GM12873 (cell line): ENCODE data around the gene IMMP2L.

Experiments used
- TF ChIP-seq, protein P1 (sequence below): IDR thresholded peaks from 2 replicates; pipeline ENCODE4 v1.5.1; 2012; ENCODE audit warnings: low read depth, mild to moderate bottlenecking, moderate library complexity, low read length, control low read depth; ENCODE audit not compliant: insufficient read depth; ENCODE audit errors: missing control alignments

IMMP2L gene

DNA sequence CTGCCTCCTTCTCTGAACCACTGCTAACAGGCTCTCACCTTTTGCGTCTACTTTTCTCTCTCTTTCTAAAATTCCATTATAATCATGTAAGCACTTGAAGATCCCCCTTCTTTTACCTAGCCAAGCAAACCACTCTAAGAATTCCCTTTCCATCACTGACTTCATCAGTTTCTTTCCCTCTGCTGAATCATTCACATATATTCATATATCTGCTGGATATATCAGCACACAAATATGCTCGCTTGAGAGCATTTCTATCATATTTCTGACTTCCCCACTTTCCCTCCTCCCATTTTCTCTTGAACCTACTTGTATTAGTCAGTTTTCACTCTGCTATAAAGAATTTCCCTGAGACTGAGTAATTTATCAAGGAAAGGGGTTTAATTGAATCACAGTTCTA lies 555.6 kb downstream of the IMMP2L start:
- TF ChIP-seq, protein P1, sequence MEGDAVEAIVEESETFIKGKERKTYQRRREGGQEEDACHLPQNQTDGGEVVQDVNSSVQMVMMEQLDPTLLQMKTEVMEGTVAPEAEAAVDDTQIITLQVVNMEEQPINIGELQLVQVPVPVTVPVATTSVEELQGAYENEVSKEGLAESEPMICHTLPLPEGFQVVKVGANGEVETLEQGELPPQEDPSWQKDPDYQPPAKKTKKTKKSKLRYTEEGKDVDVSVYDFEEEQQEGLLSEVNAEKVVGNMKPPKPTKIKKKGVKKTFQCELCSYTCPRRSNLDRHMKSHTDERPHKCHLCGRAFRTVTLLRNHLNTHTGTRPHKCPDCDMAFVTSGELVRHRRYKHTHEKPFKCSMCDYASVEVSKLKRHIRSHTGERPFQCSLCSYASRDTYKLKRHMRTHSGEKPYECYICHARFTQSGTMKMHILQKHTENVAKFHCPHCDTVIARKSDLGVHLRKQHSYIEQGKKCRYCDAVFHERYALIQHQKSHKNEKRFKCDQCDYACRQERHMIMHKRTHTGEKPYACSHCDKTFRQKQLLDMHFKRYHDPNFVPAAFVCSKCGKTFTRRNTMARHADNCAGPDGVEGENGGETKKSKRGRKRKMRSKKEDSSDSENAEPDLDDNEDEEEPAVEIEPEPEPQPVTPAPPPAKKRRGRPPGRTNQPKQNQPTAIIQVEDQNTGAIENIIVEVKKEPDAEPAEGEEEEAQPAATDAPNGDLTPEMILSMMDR, result no peak

DNA sequence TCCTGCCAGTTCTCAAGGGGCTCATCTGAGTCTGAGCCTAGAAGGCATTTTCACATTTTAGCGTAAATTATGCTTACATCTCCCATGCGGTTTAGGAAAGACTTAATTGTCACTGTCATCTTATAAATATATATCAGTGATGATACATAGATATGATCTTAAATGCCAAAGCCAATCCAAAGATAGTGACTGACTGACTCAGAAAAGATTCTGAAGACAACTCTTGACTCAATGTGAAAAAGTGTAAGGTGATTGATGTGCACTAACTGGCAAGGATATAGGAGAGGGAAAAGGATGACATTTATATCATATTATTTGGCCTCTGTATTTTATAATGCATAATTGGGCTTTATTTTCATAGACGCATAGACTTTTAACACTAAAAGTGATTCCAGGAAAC lies 556.3 kb downstream of the IMMP2L start:
- TF ChIP-seq, protein P1, result no peak

DNA sequence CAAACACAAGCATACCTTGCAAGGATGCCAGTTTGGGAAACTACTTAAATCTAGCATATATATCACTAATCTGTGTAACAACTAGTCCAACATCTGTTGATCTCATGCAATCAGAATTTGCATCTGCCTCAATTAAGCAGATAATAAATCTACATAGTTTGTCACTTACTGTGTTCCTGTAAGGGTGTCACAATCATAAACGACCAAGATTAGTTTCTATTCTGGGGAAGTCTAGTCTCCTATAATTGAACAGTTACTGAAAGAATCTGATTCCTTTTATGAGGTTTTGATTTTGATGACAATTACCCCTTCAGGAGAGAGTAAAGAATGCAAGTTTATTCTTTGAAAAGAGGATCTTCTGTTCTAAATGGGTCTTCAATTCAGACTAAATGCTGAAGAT lies 556.8 kb downstream of the IMMP2L start:
- TF ChIP-seq, protein P1, result no peak

- TF ChIP-seq, protein P1, result no peak
Observed at GRCh38 chr7:111004310-111004901, 557.9 kb downstream of the IMMP2L start.

GRCh38 chr7:111003883-111004282 lies 558.4 kb downstream of the IMMP2L start:
- TF ChIP-seq, protein P1, result no peak

DNA sequence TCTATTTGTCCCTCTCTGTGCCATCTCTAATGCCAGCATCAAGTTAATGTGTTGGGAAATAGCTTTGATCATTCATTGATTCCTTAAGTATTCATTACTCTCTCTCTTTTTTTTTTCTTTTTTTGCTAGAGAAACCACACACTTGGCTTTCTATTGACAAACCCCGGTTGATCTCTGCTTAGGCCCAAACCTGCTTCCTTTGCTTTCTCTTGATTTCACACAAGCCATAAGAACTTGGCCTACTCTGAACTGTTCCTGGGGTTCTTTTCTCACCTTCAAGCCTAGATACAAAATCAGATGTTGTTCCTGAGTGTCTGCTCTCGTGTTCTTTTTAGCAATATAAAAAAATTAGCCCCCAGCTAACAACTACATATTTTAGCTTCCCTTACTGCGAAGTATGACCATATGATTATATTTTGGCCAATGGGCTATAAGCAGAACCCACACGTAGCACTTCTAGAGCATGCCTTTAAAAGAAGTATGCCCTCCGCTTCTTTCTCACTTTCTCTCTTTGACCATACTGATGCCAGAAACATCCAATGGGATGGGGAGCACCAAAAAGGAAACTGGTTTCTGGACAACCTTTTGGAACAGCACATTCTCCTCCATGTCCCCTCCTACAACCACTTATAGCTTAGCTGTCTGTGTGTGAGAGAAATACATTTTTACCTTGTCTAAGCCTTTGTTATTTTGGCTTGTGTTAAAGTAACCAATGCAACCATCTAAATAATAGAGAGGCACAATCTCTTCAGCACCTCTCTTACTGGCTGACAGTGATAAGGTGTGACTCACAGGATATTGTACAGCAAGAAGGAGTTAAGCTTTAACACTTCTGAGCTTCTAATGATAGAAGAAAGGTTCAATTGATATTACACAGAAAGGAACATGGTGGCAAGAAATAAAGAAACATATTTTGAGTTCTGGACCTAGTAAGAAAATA lies 568.0 kb downstream of the IMMP2L start:
- TF ChIP-seq, protein P1, result no peak

DNA sequence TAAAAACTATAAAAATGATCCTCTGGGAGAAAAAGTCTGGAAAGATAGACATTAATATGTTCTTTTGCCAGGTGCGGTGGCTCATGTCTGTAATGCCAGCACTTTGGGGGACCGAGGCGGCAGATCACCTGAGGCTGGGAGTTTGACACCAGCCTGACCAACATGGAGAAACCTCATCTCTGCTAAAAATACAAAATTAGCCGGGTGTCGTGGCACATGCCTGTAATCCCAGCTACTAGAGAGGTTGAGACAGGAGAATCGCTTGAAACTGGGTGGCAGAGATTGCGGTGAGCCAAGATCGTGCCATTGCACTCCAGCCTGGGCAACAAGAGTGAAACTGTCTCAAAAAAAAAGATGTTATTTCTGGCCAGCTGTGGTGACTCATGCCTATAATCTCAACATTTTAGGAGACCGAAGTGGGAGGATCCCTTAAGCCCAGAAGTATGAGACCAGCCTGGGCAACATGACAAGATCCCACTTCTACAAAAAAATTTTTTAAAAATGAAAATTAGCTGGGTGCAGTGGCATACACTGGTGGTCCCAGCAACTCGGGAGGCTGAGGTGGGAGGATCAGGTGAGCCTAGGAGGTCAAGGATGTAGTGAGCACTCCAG lies 573.3 kb downstream of the IMMP2L start:
- TF ChIP-seq, protein P1, result no peak
